K562 (cell line): Measurements from ENCODE around the gene C1QBP. TPM values are rescaled to one million over a fixed set of nuclear protein-coding genes. Genes with fewer than 3 reads are reported as not detected.

ENCODE experiments used
- ATAC-seq: fragments of 200-7000 bp; cut with Tn5 transposase; 3 replicates; pipeline ENCODE4 v1.9.1; 2020; ENCODE audit warnings: moderate library complexity
- BruUV-seq: library from RNA; stranded (reverse); fragments of 400-500 nt; replicated peaks from 2 replicates; lab custom pipeline; 2021; lab: Mats Ljungman, UMichigan
- CTCF ChIA-PET: fragments of 300-600 bp; formaldehyde crosslinking; extraction: SDS; loops from one replicate; lab custom pipeline; 2021; ENCODE audit warnings: low intra/inter-chr PET ratio; lab: Yijun Ruan, JAX
- POLR2A ChIA-PET: fragments of 300-600, 350-650 bp; sonication (Branson Sonifier 250); formaldehyde crosslinking; extraction: SDS; loops from one replicate; lab custom pipeline; 2021; ENCODE audit warnings: antibody characterized with exemption, inconsistent platforms; lab: Yijun Ruan, JAX
- DNase-seq, 4 experiments: peaks; one replicate each; pipeline versions ENCODE4 v3.0.0 to v3.0.0-alpha.2; 2011 to 2018; ENCODE audit warnings: low spot score in 3 of 4, mixed read lengths in 3 of 4; ENCODE audit errors: extremely low read depth in 1 of 4
- FAIRE-seq: peaks from 2 replicates; lab custom pipeline; 2011; peaks lifted over from hg19 to GRCh38; lab: Jason Lieb, UNC
- H2AFZ ChIP-seq: 2 replicates; pipeline ENCODE4 v1.6.0; 2011; ENCODE audit warnings: low read depth, low read length, control low read depth, inconsistent platforms
- H3K27ac ChIP-seq: fragments of 200-600 bp; 3 replicates; pipeline ENCODE4 v1.8.0; 2011; ENCODE audit warnings: low read depth, mild to moderate bottlenecking, control low read depth, inconsistent platforms, low read length, moderate library complexity, mixed read lengths; ENCODE audit errors: extremely low read depth
- H3K27me3 ChIP-seq, 2 experiments: fragments of 300-600 bp in 1 of 2; 2 replicates in 1 of 2; 3 replicates in 1 of 2; pipeline versions ENCODE4 v1.6.0 to v1.8.0; 2011; ENCODE audit warnings: inconsistent platforms in 2 of 2, low read length in 2 of 2, mild to moderate bottlenecking in 1 of 2, mixed read lengths in 1 of 2, moderate library complexity in 1 of 2; ENCODE audit not compliant: control insufficient read depth in 2 of 2, insufficient read depth in 2 of 2
- H3K36me3 ChIP-seq: fragments of 300-600 bp; 3 replicates; pipeline ENCODE4 v1.8.0; 2011; ENCODE audit warnings: mild to moderate bottlenecking, low read length, inconsistent platforms; ENCODE audit not compliant: control insufficient read depth, insufficient read depth
- H3K4me1 ChIP-seq, 2 experiments: fragments of 200-600 bp in 1 of 2; replicated peaks in 1 of 2; 2 replicates in 1 of 2; 3 replicates in 1 of 2; pipeline versions ENCODE4 v1.5.1 to v1.8.0; 2011; ENCODE audit warnings: inconsistent platforms in 2 of 2, low read length in 2 of 2, mild to moderate bottlenecking in 1 of 2, mixed read lengths in 1 of 2, moderate library complexity in 1 of 2; ENCODE audit not compliant: control insufficient read depth in 2 of 2, insufficient read depth in 2 of 2
- H3K4me2 ChIP-seq: 2 replicates; pipeline ENCODE4 v1.6.1; 2011; ENCODE audit warnings: low read length, control low read depth, inconsistent platforms, mixed read lengths; ENCODE audit not compliant: insufficient read depth
- H3K4me3 ChIP-seq: fragments of 200-600 bp; sonication (generic), shearing (Covaris generic); 2 replicates; pipeline ENCODE4 v1.5.1; 2016; ENCODE audit warnings: control low read depth, inconsistent platforms
- H3K79me2 ChIP-seq: fragments of 200-600 bp; 3 replicates; pipeline ENCODE4 v1.8.0; 2011; ENCODE audit warnings: low read length, inconsistent platforms; ENCODE audit not compliant: control insufficient read depth, insufficient read depth
- H3K9ac ChIP-seq, 2 experiments: 2 replicates each; pipeline versions ENCODE4 v1.6.0 to v1.6.1; 2011; ENCODE audit warnings: low read depth in 2 of 2, low read length in 2 of 2, control low read depth in 1 of 2, inconsistent platforms in 1 of 2, mild to moderate bottlenecking in 1 of 2, mixed read lengths in 1 of 2; ENCODE audit not compliant: insufficient read depth in 1 of 2
- H3K9me1 ChIP-seq: one replicate; pipeline ENCODE4 v1.6.0; 2011; ENCODE audit warnings: inconsistent platforms, mild to moderate bottlenecking, low read length, moderate library complexity; ENCODE audit not compliant: control insufficient read depth, insufficient read depth
- H3K9me3 ChIP-seq: replicated peaks from 2 replicates; pipeline ENCODE4 v1.5.1; 2011; ENCODE audit warnings: low read depth, low read length, inconsistent platforms; ENCODE audit not compliant: control insufficient read depth, insufficient read depth
- H4K20me1 ChIP-seq: replicated peaks from 2 replicates; pipeline ENCODE4 v1.6.1; 2011; ENCODE audit warnings: low read length, inconsistent platforms, mixed read lengths; ENCODE audit not compliant: control insufficient read depth, insufficient read depth
- CREB5 ChIP-seq: fragments of 250-450 bp; sonication (Bioruptor Pico); IDR thresholded peaks from 2 replicates; pipeline ENCODE4 v1.5.0; 2020; ENCODE audit warnings: mild to moderate bottlenecking
- DPF2 ChIP-seq: fragments of 450-650 bp; IDR thresholded peaks from 2 replicates; pipeline ENCODE4 v1.6.1; 2016
- E4F1 ChIP-seq: fragments of 250-450 bp; sonication (Bioruptor Pico); IDR thresholded peaks from 2 replicates; pipeline ENCODE4 v1.5.0; 2021; ENCODE audit warnings: mild to moderate bottlenecking, borderline replicate concordance
- ETS1 ChIP-seq: conservative IDR thresholded peaks from 2 replicates; pipeline ENCODE4 v1.6.1; 2011; ENCODE audit warnings: low read depth, mild to moderate bottlenecking, low read length; ENCODE audit not compliant: control insufficient read depth
- HDGF ChIP-seq: fragments of 450-650 bp; IDR thresholded peaks from 2 replicates; pipeline ENCODE4 v1.6.1; 2016
- MED1 ChIP-seq: sonication (generic); formaldehyde crosslinking; IDR thresholded peaks from 2 replicates; pipeline ENCODE4 v1.8.1; 2023; ENCODE audit warnings: missing genetic modification reagents, borderline replicate concordance
- MEF2A ChIP-seq: IDR thresholded peaks from 2 replicates; pipeline ENCODE4 v1.6.1; 2011; ENCODE audit warnings: low read depth, mild to moderate bottlenecking, low read length, moderate library complexity; ENCODE audit not compliant: control insufficient read depth
- NELFE ChIP-seq: IDR thresholded peaks from 2 replicates; pipeline ENCODE4 v1.6.1; 2011; ENCODE audit warnings: mild to moderate bottlenecking; ENCODE audit not compliant: insufficient read depth, insufficient read length
- NEUROD1 ChIP-seq: fragments of 150-350 bp; IDR thresholded peaks from 2 replicates; pipeline ENCODE4 v1.6.1; 2014; ENCODE audit warnings: borderline replicate concordance, low read length, low read depth; ENCODE audit not compliant: partially characterized antibody
- NFIC ChIP-seq: fragments of 450-650 bp; IDR thresholded peaks from 2 replicates; pipeline ENCODE4 v1.6.1; 2017; ENCODE audit warnings: mild to moderate bottlenecking, inconsistent platforms
- SMAD2 ChIP-seq: fragments of 150-350 bp; IDR thresholded peaks from 2 replicates; pipeline ENCODE4 v1.6.1; 2014; ENCODE audit warnings: low read depth, mild to moderate bottlenecking, low read length
- SRSF1 ChIP-seq: fragments of 200-400 bp; formaldehyde crosslinking; IDR thresholded peaks from 2 replicates; pipeline ENCODE4 v1.6.1; 2017; ENCODE audit warnings: mild to moderate bottlenecking, low read depth, low read length, moderate library complexity
- SUPT5H ChIP-seq: fragments of 450-650 bp; IDR thresholded peaks from 2 replicates; pipeline ENCODE4 v1.6.1; 2016
- ZHX1 ChIP-seq: fragments of 150-350 bp; conservative IDR thresholded peaks from 2 replicates; pipeline ENCODE4 v1.6.1; 2014; ENCODE audit warnings: low read length
- ZNF174 ChIP-seq: fragments of 250-450 bp; sonication (Bioruptor Pico); IDR thresholded peaks from 2 replicates; pipeline ENCODE4 v1.4.0; 2020; ENCODE audit warnings: mild to moderate bottlenecking
- WGBS: fragments of 100-300 bp; shearing (Covaris generic); methylation state at CpG from one replicate; pipeline ENCODE4 v1.1.6; 2016; ENCODE audit warnings: low coverage, mixed read lengths; ENCODE audit not compliant: insufficient coverage; ENCODE audit errors: missing lambda C conversion rate; 5-methylcytosine and 5-hydroxymethylcytosine counted together
- in situ Hi-C: fragments of 300-500 bp; cut with MboI; formaldehyde crosslinking; loops from 4 replicates; pipeline ENCODE4 v1.15.0; 2018; ENCODE audit warnings: inconsistent platforms, mixed read lengths
- intact Hi-C: fragments of 100-400 bp; cut with micrococcal nuclease; formaldehyde crosslinking; loops from 2 replicates; pipeline ENCODE4 v1.14.2; 2022
- polyA plus RNA-seq, 8 experiments: library from polyadenylated mRNA; depleted of rRNA in 4 of 8; stranded (reverse) in 5 of 8; unstranded in 3 of 8; fragments of >200 nt; fragmentation: Nextera tagmentation in 2 of 8; fragmentation: Illumina TruSeq in 1 of 8; extraction: Ambion mirVana in 2 of 8; extraction: Trizol in 1 of 8; gene quantifications; 2 replicates each; pipeline versions ENCODE4 v1.2.1 to v1.2.3, GENCODE V29; 2011 to 2014; ENCODE audit warnings: inconsistent platforms in 1 of 8, missing spikeins in 1 of 8
- total RNA-seq, 7 experiments: library from RNA; depleted of rRNA in 6 of 7; stranded (reverse); fragments of >200 nt in 6 of 7; fragmentation: Illumina TruSeq in 2 of 7; extraction: Trizol in 2 of 7; gene quantifications; 2 replicates each; pipeline versions ENCODE4 v1.2.1 to v1.2.3, GENCODE V29; 2011 to 2021; ENCODE audit warnings: low replicate concordance in 1 of 7

The C1QBP gene
- total and polyA plus RNA-seq, 9 of the 15 experiments (the other 6 are each of a cell fraction or from before 2014, with no cell fraction given) = 90.7 to 665 (median 414) TPM

GRCh38 chr17:5419356-5419958, 19.5 kb downstream of the C1QBP start, which contains the start of gene NUP88:
TSS of gene NUP88 (minus strand) at chr17:5419662. CDS start at chr17:5419650, 12 bp downstream.
- Histone ChIP-seq H3K4me3 (peak within 1 kb of the TSS; percentile 92), H3K4me1 (peaks cover 3 to 9% of the 10 kb centered on the region in 2 experiments; a peak in 3 of 5 replicates), H3K9me1 (no peaks in the 10 kb centered on the region), H3K27ac (peak within 1 kb of the TSS; percentile 97), H3K79me2 (peaks cover 75% of the 10 kb centered on the region), H3K9ac (peak within 1 kb of the TSS; percentile 98 to 99), H3K36me3 (peaks cover 54% of the 10 kb centered on the region), H3K27me3 (no peaks in the 10 kb centered on the region), H2AFZ (peak within 1 kb of the TSS; percentile 100), H4K20me1 (no peaks in the 10 kb centered on the region), H3K9me3 (no peaks in the 10 kb centered on the region), H3K4me2 (peak within 1 kb of the TSS; percentile 97)
- ChIA-PET CTCF (no interaction called here), POLR2A (interaction anchor here (0.6 to 2.0 kb wide), 15 partner anchors 9 to 244 kb away, joined by 3 to 13 read pairs (median 4); partner anchors contain the start of genes C1QBP, DHX33 and ZNF594)
- WGBS = 0% methylated on average over 36 of the region's 49 CpGs
- DNase-seq (peak; percentile 93 to 96 (median 94)), FAIRE-seq (peak; percentile 91), ATAC-seq (peak; percentile 97)
- intact Hi-C loops = no loop called here
- in situ Hi-C loops = no loop called here
- BruUV-seq = no TSS peak
- TF ChIP-seq CREB5 (CRISPR knock-in tag) (no peak), NEUROD1 (peak; percentile 9), DPF2 (no peak), SMAD2 (no peak), SRSF1 (no peak), NELFE (no peak), NFIC (no peak; the same call in 1 of the 2 replicates), ETS1 (peak; percentile 48; the same call in 1 of the 2 replicates), ZHX1 (no peak), E4F1 (CRISPR knock-in tag) (no peak), HDGF (no peak), ZNF174 (CRISPR knock-in tag) (no peak), SUPT5H (peak; percentile 92), MED1 (CRISPR knock-in tag) (no peak), MEF2A (no peak)
